Upper lobe of left lung (tissue), 6 donors: ENCODE results near the gene KRTAP3-3. TPM values are rescaled to one million over a fixed set of nuclear protein-coding genes. Genes with fewer than 3 reads are reported as not detected.

Experiments
- ATAC-seq, 2 donors: fragments of 200-7000 bp; cut with Tn5 transposase; one replicate each; pipeline ENCODE4 v1.9.1; 2022; ENCODE audit warnings: mild to moderate bottlenecking in 2 of 2, moderate library complexity in 2 of 2; ENCODE audit not compliant: low FRiP score in 2 of 2
- DNase-seq, 2 donors: peaks; one replicate each; pipeline ENCODE4 v3.0.0-alpha.2; 2019 to 2020
- H3K27ac ChIP-seq, 4 donors: fragments of 200-600 bp; sonication (generic); one replicate each; pipeline ENCODE4 v1.5.1; 2016 to 2019
- H3K27me3 ChIP-seq, 4 donors: fragments of 200-600 bp; sonication (generic); one replicate each; pipeline ENCODE4 v1.5.1; 2017 to 2019
- H3K36me3 ChIP-seq, 4 donors: fragments of 200-600 bp; sonication (generic); one replicate each; pipeline ENCODE4 v1.5.1; 2016 to 2019
- H3K4me1 ChIP-seq, 4 donors: fragments of 200-600 bp; sonication (generic); one replicate each; pipeline ENCODE4 v1.5.1; 2018 to 2019
- H3K4me3 ChIP-seq, 4 donors: fragments of 200-600 bp; sonication (generic); one replicate each; pipeline ENCODE4 v1.5.1; 2017 to 2019; ENCODE audit warnings: mild to moderate bottlenecking in 2 of 4, moderate library complexity in 1 of 4
- H3K9me3 ChIP-seq, 4 donors: fragments of 200-600 bp; sonication (generic); one replicate each; pipeline ENCODE4 v1.5.1; 2018 to 2019
- CTCF ChIP-seq, 6 experiments: fragments of 450-650 bp in 4 of 6; fragments of 200-600 bp in 2 of 6; sonication (generic) in 2 of 6; IDR thresholded peaks; one replicate each; pipeline ENCODE4 v1.5.1; 2016 to 2019; ENCODE audit warnings: antibody characterized with exemption in 6 of 6
- EP300 ChIP-seq, 4 donors: sonication (generic); formaldehyde crosslinking; IDR thresholded peaks; one replicate each; pipeline ENCODE4 v1.5.1; 2017; ENCODE audit warnings: antibody characterized with exemption in 4 of 4, control low read depth in 2 of 4
- POLR2A ChIP-seq, 4 donors: fragments of 450-650 bp; IDR thresholded peaks; one replicate each; pipeline ENCODE4 v1.5.1; 2016 to 2017; ENCODE audit warnings: antibody characterized with exemption in 4 of 4, mild to moderate bottlenecking in 2 of 4
- POLR2AphosphoS5 ChIP-seq, 2 donors: sonication (generic); formaldehyde crosslinking; IDR thresholded peaks; one replicate each; pipeline ENCODE4 v1.5.1; 2017; ENCODE audit warnings: antibody characterized with exemption in 2 of 2
- WGBS, 2 donors: methylation state at CpG; one replicate each; pipeline ENCODE4 v1.1.5; 2017 to 2018; 5-methylcytosine and 5-hydroxymethylcytosine counted together
- total RNA-seq, 6 donors: library from RNA; depleted of rRNA in 4 of 6; stranded (reverse); fragments of >200 nt in 4 of 6; gene quantifications; one replicate each; pipeline versions ENCODE4 v1.1.0 to v1.2.1, GENCODE V29; 2016 to 2021
- donor health status: DM: no; HTN: no; CAD: no; lungs with moderate emphysema.
- donor health status: DM: no; HTN: yes; CAD: no; lungs with severe emphysema.

KRTAP3-3 gene
- total RNA-seq, 6 donors from 2014 or later = not detected

- H3K4me1 ChIP-seq = no peaks in the 10 kb centered on the region
- no peak overlapping the region for H3K27ac ChIP-seq
- no peaks in the 10 kb centered on the region for H3K36me3 ChIP-seq
- H3K9me3 ChIP-seq = no peaks in the 10 kb centered on the region
- no peak overlapping the region for H3K4me3 ChIP-seq
- 93 to 96% methylated on average over 3 of the region's 3 CpGs for WGBS, 2 donors
- TF ChIP-seq CTCF (IDR thresholded peaks at IDR 0.05) (no peak), POLR2AphosphoS5 (IDR thresholded peaks at IDR 0.05) (no peak), EP300 (IDR thresholded peaks at IDR 0.05) (no peak), POLR2A (IDR thresholded peaks at IDR 0.05) (no peak)
- no peak for DNase-seq
- ATAC-seq = no peak
- no peaks in the 10 kb centered on the region for H3K27me3 ChIP-seq
These were observed 25.5 kb upstream of the KRTAP3-3 start for GRCh38 chr17:41019415-41019814.

GRCh38 chr17:41018541-41018940 is 24.6 kb upstream of the KRTAP3-3 start:
- Histone ChIP-seq H3K27ac (no peak overlapping the region), H3K9me3 (no peaks in the 10 kb centered on the region), H3K4me1 (no peaks in the 10 kb centered on the region), H3K36me3 (no peaks in the 10 kb centered on the region), H3K4me3 (no peak overlapping the region), H3K27me3 (no peaks in the 10 kb centered on the region)
- TF ChIP-seq CTCF (IDR thresholded peaks at IDR 0.05) (no peak), EP300 (IDR thresholded peaks at IDR 0.05) (no peak), POLR2AphosphoS5 (IDR thresholded peaks at IDR 0.05) (no peak), POLR2A (IDR thresholded peaks at IDR 0.05) (no peak)
- ATAC-seq = no peak
- WGBS, 2 donors = 76 to 78% methylated on average over 2 to 3 of the region's 3 CpGs
- no peak for DNase-seq

GRCh38 chr17:41016578-41017215 is 22.7 kb upstream of the KRTAP3-3 start:
- Histone ChIP-seq H3K4me1 (no peaks in the 10 kb centered on the region), H3K36me3 (no peaks in the 10 kb centered on the region), H3K27me3 (no peaks in the 10 kb centered on the region), H3K9me3 (no peaks in the 10 kb centered on the region), H3K27ac (no peak overlapping the region), H3K4me3 (no peak overlapping the region)
- TF ChIP-seq CTCF (IDR thresholded peaks at IDR 0.05) (no peak), POLR2AphosphoS5 (IDR thresholded peaks at IDR 0.05) (no peak), EP300 (IDR thresholded peaks at IDR 0.05) (no peak), POLR2A (IDR thresholded peaks at IDR 0.05) (no peak)
- ATAC-seq = no peak
- DNase-seq = no peak
- 70 to 78% methylated on average over 8 to 13 of the region's 13 CpGs for WGBS, 2 donors

- DNase-seq = no peak
- WGBS, 2 donors = 70 to 72% methylated on average over 7 of the region's 7 CpGs
- Histone ChIP-seq H3K36me3 (no peaks in the 10 kb centered on the region), H3K27ac (no peak overlapping the region), H3K9me3 (no peaks in the 10 kb centered on the region), H3K4me1 (no peaks in the 10 kb centered on the region), H3K27me3 (no peaks in the 10 kb centered on the region), H3K4me3 (no peak overlapping the region)
- TF ChIP-seq CTCF (IDR thresholded peaks at IDR 0.05) (no peak), EP300 (IDR thresholded peaks at IDR 0.05) (no peak), POLR2A (IDR thresholded peaks at IDR 0.05) (no peak), POLR2AphosphoS5 (IDR thresholded peaks at IDR 0.05) (no peak)
- ATAC-seq = no peak
These were observed 21.5 kb upstream of the KRTAP3-3 start for GRCh38 chr17:41015454-41015853.

GRCh38 chr17:41013606-41014005 is 19.6 kb upstream of the KRTAP3-3 start:
- WGBS, 2 donors = 38 to 46% methylated on average over 1 of the region's 1 CpG
- H3K4me3 ChIP-seq = no peak overlapping the region
- TF ChIP-seq POLR2A (IDR thresholded peaks at IDR 0.05) (no peak), CTCF (IDR thresholded peaks at IDR 0.05) (no peak)
- no peaks in the 10 kb centered on the region for H3K9me3 ChIP-seq
- ATAC-seq (no peak), DNase-seq (no peak)
- H3K4me1 ChIP-seq = no peaks in the 10 kb centered on the region
- no peaks in the 10 kb centered on the region for H3K36me3 ChIP-seq
- H3K27ac ChIP-seq = no peak overlapping the region
- H3K27me3 ChIP-seq = no peaks in the 10 kb centered on the region
